Iris pigment epithelial cell (primary cell): ENCODE results near the gene UNC13A.

Experiments used
- DNase-seq: peaks from one replicate; pipeline ENCODE4 v3.0.0-alpha.2; 2011; ENCODE audit warnings: low read depth

Gene UNC13A

DNA sequence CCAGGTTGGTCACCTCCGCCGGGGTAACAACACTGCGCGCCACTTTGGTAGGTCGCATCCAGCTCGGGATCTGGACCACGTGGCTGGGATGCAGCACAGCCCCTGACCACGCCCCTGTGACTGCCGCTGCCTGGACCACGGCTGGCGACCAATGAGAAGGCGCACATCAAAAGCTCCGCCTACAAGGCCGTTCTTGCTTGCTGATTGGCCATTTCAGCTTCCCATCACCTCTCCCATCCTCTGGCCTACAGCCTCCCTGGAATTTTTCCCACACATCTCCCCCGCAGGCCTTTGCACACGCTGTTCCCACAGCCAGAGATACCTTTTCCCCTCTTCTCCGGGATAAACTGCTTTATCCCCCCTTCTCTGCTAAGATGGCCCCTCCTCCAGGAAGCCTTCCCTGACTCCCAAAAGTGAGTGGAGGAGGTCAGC lies 18.6 kb upstream of the UNC13A start:
- peak; percentile 65 for DNase-seq

DNA sequence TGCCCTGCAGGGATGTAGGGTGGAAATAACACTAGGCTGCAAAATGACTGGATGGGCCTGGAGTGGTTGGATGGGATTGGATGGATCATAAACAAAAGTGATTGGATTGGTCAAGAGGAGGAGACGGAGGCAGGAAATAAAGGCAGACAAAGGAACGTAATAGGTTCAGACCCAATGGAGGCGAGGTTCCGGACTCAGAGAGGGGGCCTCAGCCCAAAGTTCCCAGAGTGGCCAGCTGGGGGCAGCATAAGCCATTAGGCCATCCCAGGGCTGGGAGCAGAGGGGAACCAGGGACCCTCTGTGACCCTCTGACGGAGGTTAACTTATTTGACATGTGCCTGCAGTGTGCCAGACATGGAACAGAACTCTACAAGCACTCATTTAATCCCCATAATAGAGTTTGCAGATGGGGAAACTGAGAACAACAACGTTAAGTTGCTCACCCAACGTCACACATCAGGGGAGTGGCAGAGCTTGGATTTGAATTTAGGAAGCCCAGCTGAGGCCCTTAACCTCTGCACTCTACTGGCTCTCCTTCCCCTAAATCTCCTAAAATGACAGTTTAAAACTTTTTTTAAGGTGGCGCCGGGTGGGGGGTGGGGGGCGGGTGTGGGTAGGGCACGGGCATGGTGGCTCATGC lies 15.8 kb upstream of the UNC13A start:
- DNase-seq = peak; percentile 70

DNA sequence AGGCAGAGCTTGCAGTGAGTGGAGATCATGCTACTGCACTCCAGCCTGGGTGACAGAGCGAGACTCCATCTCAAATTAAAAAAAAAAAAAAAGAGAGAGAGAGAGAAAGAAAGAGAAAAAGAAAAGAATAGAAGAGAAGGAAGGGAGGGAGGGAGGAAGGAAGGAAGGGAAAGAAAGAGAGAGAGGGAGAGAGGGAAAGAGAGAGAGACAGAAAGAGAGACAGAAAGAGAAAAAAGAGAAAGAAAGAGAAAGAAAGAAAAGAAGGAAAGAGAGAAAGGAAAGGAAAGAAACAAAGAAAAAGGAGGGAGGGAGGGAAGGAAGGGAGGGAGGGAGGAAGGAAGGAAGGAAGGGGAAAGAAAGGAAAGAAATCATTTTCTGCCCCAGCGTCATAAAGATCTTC lies 7.0 kb upstream of the UNC13A start:
- DNase-seq = no peak

DNA sequence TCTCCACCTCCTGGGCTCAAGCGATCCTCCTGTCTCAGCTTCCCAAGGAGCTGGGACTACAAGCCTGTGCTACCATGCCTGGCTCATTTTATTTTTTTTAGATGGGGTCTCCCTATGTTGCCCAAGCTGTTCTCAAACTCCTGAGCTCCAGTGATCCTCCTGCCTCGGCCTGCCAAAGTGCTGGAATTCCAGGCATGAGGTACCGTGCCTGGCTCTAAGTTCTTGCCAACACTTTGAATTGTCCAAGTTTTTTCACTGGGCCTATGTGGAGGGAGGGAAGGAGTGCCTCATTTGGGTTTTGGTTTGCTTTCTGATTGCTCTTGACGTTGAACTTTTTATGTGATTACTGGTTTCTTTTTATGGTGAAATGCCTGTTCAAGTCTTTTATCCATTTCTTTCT lies 4.4 kb upstream of the UNC13A start:
- DNase-seq = no peak

DNA sequence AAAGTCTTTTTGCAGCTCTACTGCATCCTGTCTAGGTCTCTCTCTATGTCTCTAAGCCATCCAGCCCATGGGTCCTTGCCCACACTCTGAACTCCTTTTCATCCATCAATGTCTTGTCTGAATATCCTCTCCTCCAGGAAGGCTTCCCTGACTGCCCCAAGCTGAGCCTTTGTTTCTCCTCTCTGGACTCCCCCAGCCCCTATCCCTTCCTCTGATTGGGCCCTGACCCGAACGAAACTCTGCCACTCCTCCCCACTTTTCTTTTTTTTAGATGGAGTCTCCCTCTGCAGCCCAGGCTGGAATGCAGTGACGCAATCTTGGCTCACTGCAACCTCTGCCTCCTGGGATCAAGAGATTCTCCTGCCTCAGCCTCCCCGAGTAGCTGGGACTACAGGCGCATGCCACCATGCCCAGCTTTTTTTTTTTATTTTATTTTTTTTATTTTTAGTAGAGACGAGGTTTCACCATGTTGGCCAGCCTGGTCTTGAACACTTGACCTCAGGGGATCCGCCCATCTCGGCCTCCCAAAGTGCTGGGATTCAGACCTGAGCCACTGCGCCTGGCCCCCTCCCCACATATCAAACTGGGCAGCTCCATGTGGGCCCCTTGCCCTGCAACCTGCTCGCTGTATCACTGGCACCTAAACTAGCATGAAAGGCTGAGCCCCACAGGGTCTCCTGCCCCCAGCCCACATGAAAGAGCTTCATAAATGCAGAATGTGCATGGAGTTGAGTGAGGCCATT lies 870 bp upstream of the UNC13A start:
- no peak for DNase-seq

DNA sequence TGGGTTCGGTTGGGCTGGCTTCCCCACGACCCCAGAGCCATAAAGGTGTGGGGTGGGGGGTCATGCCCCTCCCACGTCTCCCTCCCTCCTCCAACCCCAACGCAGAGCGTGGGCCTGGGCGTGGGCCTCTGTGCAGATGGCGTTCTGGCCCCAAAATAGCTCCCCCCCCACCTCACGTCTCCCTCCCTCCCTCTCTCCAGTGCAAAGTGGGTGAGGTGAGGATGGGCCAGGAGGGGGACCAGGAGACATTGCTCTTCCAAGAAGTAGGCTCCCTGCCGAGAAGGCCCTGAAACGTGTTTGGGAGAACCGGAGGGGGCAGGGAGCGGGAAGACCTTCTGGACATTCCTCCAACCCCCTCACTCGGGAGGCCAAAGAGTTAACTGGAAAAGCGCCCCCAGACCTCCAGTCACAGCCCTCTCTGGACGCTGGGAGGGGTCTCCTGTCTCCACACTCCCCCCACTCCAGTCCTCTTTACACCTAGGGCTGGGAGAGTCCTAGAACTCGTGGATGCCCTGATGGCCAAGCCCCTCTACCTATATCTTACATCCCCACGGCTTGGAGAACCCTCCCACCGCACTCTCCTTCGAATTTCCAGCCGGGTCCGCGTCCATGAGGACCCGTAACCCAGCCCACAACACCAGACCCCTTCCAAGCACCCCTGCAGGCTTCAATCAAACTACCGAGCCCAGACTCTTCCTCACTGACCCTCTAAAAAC lies 855 bp downstream of the UNC13A start:
- no peak for DNase-seq

DNA sequence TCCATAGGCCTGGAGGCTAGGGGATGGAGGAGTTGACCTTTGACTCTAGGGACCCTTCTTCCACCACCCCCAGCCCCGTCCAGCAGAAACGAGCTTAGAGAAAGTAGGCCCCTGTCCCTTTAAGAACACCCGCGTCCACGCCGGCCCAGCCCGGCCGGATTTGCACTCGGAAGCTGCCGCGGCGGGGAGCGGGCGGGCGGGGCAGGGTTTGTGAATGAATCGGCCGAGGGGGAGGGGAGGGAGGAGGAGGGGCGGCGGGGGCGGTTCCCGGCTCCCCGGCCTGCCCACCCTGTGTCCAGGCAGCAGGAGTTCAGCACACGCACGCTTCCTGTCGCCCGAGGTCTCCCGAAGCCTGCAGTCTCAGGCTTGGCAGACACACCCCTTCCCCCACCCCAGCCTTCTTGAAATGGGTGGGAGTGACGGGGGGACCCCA lies 1.5 kb downstream of the UNC13A start:
- DNase-seq = peak; percentile 10

DNA sequence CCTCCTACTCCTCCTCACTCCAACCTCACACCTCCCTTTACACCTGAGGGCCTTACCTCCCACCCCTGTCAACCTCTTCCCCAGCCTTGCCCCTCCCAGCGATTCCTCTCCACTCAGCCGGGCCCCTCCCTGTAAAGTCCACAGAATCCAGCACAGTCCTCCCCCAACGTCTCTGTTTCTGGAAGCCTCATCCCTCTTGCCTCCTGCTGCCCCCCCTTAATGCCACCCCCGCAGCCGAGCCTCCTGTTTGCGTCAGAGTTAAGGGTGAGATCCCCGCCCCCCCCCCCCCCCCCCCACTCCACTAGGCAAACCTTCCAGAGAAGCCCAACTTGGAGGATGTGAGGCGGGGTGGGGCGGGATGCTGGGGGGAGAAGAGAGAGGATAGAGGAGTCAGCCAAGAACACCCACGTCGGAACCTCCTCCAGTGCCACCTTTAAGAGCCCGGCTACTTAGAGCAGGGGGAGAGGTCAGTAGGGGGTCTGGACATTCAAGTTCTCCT lies 2.1 kb downstream of the UNC13A start:
- DNase-seq = no peak

DNA sequence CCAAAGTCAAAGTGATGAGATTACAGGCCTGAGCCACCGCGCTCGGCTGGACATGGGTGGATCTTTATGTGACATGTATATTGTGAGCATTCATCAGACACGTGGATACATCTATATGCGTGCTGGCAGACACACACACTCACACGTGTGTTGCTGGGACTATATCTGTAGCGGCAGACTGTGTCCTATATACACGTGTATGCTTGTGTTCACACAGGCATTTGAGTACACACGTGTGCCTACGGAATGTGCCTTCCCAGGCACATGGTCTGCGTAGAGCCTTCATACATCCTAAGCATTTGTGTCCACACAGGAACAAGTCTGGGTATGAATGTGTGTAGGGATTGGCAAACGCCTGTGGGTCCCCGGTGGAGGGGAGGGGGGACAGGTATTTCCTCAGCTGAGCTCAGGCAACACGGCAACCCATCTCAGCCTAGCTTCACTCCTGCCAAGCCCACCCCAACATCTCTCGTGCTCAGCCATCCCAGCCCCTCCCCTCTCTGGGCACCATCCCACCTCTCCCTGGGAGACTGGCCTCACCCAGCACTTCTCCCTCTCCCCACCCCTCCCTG lies 2.6 kb downstream of the UNC13A start:
- DNase-seq = no peak

DNA sequence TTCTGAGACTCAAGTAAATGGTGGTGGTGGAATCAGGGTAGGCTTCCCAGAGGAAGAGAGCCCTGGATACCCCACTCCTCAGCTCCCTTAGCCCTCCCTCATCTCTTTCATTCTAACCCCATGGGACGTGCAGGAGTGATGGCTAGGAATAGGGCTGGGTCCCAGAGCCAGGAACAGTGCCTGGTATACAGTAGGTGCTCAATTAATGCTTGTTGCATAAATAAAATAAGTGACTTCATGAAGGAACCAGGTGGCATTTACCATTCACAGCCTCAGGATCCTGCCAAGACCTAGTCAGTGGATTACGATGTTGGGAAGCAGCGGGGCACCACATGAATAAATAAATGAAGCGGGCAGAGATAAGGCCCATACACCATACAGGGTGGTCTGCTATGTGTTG lies 3.9 kb downstream of the UNC13A start:
- DNase-seq = no peak

DNA sequence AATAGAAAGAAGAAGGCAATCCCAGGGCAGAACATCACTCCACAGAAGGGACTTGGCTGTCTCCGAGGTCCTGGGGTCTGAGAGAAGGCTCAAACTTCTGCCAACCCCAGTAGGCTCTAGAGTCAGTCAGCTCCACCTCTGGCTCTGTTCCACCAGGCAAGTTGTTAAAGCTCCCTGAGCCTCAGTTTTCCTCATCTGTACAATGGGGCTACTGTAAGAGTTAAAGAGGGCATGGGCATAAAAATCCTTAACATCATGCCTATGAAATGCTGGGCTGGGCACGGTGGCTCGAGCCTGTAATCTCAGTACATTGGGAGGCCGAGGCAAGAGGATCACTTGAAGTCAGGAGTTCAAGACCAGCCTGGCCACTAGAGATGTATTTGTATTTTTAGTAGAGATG lies 5.1 kb downstream of the UNC13A start:
- DNase-seq = no peak

DNA sequence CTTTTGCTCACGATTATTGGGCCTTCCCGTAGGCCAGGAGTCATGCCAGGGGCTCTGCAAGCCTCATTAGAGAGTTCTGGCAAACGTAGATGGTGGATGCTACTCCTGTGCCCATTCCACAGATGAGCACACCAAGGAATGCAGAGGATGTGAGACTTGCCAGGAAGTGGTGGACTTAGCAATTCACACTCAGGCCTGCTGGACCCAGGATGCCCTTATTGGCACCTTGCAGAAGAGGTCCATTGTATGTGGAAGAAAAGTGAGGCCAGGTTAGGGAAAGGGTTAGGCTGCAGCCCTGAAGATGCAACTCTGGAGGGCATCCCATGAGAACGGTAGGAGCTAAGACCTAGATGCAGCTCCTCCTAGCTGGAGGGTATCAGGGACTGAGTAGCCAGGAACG lies 5.9 kb downstream of the UNC13A start:
- no peak for DNase-seq

DNA sequence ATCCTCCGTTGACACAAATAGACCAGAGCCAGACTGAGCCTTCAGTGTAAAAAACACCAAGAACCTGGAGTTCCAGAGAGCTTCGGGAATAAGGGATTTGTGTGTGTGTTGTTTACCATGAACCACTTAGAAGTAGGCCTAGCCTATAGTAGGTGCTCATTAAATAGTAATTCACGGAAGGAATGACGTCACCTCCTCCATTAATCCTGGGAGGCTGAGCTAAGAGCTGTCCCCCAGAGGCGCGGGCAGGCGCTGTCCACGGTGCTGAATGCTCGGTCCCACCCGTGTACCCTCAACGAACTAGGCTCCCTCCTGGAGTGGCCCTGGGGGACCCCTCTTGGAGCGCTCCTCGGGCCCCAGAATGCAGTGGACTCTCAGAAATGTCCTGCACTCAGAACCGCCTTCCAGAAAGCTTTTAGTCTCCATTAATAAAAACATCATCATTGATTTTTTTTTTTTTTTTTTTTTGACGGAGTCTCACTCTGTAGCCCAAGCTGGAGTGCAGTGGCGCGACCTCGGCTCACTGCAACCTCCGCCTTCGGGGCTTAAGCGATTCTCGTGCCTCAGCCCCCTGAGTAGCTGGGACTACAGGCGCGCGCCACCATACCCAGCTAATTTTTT lies 6.5 kb downstream of the UNC13A start:
- peak; percentile 45 for DNase-seq

DNA sequence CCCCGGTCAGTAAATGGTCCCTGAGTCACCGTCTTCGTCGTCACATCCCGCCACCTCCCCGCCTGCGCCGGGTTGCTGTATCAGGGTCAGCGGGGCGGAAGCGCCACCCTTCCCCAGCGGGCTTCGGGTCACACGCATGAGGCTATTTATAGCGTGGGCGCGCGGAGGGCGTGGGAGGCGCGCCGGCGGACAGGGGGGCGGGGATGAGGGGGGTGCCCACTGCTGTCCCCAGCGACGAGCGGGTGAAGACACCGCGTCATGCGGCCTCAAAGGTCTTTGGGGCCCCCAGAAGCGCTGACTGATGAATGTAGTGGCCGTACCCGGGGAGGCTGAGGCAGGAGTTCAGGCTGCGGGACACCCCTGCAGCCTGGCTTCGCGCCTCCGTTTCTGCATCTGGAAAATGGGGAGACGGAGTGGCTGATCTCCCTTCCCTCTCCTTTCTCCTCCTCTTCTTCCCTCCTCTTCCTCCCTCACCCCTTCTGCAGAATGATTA lies 7.9 kb downstream of the UNC13A start:
- DNase-seq = peak; percentile 29

DNA sequence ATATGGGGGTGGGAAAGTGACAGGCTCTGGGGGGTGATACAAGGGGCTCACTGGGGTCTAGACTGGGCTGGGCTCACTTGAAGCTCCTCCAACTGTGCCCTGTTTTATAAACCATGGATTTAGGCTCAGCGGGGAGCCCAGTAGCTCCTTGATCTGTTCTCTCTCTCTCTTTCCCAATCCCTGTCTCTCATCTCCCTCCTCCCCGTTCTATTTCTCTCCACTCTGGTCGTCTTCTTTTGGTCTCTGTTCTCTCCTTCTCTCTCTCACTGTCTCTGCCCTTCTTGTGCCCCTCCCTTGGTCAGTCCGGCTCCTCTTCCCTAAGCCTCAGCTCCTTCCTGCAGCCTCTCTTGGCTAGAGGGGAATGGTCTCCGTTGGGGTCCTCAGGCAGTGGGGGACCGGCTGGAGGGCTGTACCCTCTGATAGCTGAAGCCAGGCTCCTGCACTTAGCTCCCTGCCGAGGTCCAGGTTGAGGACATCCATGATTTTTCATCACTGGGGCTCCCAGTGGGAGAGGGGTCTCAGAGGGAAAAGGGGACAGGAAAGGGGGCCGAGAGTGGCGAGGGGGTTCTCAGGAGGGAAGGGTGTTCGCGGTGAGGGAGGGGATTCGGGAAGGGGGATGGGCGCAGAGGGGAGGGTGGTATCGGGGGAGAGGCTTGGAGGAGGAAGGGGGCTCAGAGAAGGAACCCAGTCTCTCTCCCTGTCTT lies 8.5 kb downstream of the UNC13A start:
- DNase-seq = no peak

DNA sequence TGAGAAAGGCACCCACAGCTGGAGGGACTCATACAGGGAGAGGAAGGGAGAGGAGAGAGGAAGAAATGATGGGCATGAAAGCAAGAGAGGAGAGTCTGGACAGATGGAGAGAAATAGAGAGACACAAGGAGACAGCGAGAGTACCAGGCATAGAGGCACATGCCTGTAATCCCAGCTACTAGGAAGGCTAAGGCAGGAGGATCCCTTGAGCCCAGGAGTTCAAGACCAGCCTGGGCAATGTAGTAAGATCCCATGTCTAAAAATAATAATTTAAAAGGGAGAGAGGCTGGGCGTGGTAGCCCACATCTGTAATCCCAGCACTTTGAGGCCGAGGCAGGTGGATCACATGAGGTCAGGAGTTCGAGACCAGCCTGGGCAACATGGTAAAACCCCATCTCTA lies 9.3 kb downstream of the UNC13A start:
- DNase-seq = no peak

DNA sequence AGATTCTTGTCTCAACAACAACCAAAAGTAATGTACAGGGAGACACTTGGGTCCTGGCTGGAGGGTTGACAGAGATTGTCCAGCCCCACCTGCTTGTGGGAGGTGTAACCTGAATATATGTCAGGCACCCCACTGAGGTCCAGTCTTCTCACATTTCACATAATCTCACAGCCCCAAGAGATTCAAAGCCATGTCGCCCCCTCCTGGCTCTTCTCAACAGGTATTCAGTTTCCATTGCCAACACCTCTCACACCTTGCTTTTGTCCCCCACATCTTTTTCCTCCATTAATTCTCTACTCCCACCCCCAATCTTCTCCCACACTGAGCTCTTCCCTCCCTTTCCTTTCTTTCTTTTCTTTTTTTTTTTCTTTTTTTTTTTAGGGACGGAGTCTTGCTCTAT lies 11.2 kb downstream of the UNC13A start:
- no peak for DNase-seq

DNA sequence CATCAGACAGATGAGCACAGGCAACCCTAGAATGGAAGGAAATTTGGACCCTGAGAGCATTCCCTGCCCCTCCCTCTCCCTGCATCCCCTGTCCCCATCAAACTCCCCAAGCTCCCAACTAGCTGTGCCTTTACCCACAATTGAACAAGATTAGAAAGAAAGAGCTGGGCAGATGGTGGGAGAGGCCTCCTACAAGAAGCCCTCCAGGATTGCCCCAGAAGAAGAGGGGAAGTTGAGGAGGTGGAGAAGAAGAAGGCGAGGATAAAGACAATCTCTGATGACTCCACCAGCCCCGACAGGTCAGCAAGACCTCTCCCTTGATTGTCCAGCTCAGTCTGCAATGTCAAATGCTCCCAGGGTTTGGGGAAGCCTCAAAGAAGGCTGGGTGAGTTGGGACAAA lies 11.9 kb downstream of the UNC13A start:
- DNase-seq = no peak

DNA sequence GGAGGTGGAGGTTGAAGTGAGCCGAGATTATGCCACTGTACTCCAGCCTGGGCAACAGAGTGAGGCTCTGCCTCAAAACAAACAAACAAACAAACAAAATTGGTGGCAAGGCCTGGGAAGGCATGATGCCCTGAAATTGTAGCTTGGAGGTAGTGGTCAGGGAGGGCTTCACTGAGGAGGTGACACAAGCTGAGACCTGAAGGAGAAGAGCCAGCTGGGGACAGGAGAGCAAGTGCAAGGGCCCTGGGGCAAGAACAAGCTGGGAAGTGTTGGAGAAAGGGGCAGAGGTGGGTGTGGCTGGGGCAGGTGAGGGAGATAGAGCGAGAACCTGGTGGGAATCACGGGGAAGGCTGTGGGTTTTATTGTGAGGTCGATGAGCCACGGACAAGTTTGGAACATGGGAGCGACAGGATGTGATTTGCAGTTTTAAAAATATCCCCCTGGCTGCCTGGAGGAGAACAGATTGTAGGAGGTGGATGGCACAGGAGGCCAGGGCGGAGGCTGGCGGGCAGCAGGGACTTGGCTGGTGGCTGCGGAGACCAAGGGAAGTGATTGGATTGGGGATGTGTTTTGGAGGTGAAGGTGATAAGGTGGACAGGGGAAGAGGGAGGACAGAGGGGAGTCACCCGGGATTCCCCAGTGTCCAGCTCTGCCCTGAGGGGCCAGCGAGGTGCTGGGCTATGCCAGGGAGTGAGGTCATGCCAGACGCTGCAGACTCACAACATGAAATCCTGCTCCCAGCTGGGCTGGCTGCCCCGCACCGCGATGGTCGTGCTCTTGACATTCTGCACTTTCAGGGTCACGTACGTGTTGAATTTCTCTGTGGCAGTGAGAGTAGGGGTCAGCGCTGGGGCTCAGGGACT lies 14.0 kb downstream of the UNC13A start:
- DNase-seq = no peak

DNA sequence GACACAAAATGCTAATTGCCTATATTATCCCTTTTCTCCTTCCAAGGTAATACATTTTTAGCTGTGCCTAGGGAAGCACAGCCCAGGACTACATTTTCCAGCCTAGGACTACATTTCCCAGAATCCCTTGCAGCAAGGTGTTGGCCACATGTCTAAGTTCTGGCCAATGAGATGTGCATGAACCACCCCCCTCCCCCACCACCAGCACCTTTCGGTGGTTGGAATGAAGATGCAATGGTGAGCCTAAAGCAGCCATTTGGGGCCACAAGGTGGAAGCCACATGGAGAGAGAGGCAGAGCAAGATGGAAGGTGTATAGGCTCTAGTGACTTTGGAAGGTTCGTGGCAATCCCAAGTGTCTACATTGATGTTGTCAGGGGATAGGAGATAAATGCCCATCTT lies 16.2 kb downstream of the UNC13A start:
- peak; percentile 67 for DNase-seq
